COLO668 (cell line): ENCODE measurements around the gene NPTN.
"Not testable (repeated sequence)": the region's sequence is repeated elsewhere in the genome, so short reads cannot be mapped to it uniquely, and the experiment has no call there.

Experiments used
- DNase-seq: peaks from one replicate; lab custom pipeline; 2025; ENCODE audit not compliant: unreplicated experiment; lab: John Stamatoyannopoulos, UW

The NPTN gene

GRCh38 chr15:73601451-73602445 is 31.4 kb downstream of the NPTN start:
- peak; percentile 18 for DNase-seq

- no peak for DNase-seq
These were observed 32.5 kb downstream of the NPTN start for GRCh38 chr15:73600413-73601335.

GRCh38 chr15:73599934-73600333 is 33.3 kb downstream of the NPTN start:
- DNase-seq: no peak

- no peak for DNase-seq
These were observed 34.5 kb downstream of the NPTN start for GRCh38 chr15:73598530-73599160.

GRCh38 chr15:73597036-73597638 is 36.1 kb downstream of the NPTN start:
- DNase-seq: no peak

GRCh38 chr15:73596174-73596573 is 37.0 kb downstream of the NPTN start:
- no peak for DNase-seq

- DNase-seq: no peak
These were observed 39.1 kb downstream of the NPTN start for GRCh38 chr15:73594109-73594508.

GRCh38 chr15:73593304-73594074 is 39.7 kb downstream of the NPTN start:
- DNase-seq: no peak

GRCh38 chr15:73590263-73590662 is 42.9 kb downstream of the NPTN start:
- no peak for DNase-seq

- DNase-seq: no peak
These were observed 43.4 kb downstream of the NPTN start for GRCh38 chr15:73589766-73590165.

GRCh38 chr15:73585871-73586654 is 47.1 kb downstream of the NPTN start:
- DNase-seq: no peak

GRCh38 chr15:73584699-73585420 is 48.3 kb downstream of the NPTN start:
- DNase-seq: no peak

GRCh38 chr15:73583544-73583943 is 49.6 kb downstream of the NPTN start:
- no peak for DNase-seq

GRCh38 chr15:73582851-73583379 is 50.3 kb downstream of the NPTN start:
- DNase-seq: no peak

GRCh38 chr15:73578026-73578425 is 55.2 kb downstream of the NPTN start:
- DNase-seq: no peak

- not testable (repeated sequence) for DNase-seq
These were observed 55.6 kb downstream of the NPTN start for GRCh38 chr15:73577593-73577992.

GRCh38 chr15:73575636-73576247 is 57.4 kb downstream of the NPTN start:
- no peak for DNase-seq

GRCh38 chr15:73573572-73573971 is 59.6 kb downstream of the NPTN start:
- peak; percentile 21 for DNase-seq
